Adrenal gland (tissue), 5 donors: ENCODE measurements around the gene DHRS4L2.
"Not testable (repeated sequence)": the region's sequence is repeated elsewhere in the genome, so short reads cannot be mapped to it uniquely, and the experiment has no call there.

Experiments used
- CTCF ChIP-seq, 6 experiments: fragments of 450-650 bp in 4 of 6; fragments of 200-600 bp in 2 of 6; sonication (generic) in 1 of 6; IDR thresholded peaks; 1 replicate in 5 of 6; 2 replicates in 1 of 6; pipeline versions ENCODE4 v1.5.1 to v1.8.0; 2016 to 2021; ENCODE audit warnings: antibody characterized with exemption in 6 of 6, mild to moderate bottlenecking in 2 of 6, moderate library complexity in 1 of 6
- POLR2A ChIP-seq, 2 donors: fragments of 450-650 bp; IDR thresholded peaks; one replicate each; pipeline ENCODE4 v1.6.1; 2017; ENCODE audit warnings: antibody characterized with exemption in 2 of 2, mild to moderate bottlenecking in 2 of 2, moderate library complexity in 1 of 2
- donor health status: DM: no; HTN: no; CAD: no.

- TF ChIP-seq CTCF, POLR2A (IDR thresholded peaks at IDR 0.05): not testable (repeated sequence)
Observed at GRCh38 chr14:24049002-24049401, 60.3 kb downstream of the DHRS4L2 start.
